HEK293T (cell line): ENCODE data around the gene C11orf68.

ENCODE experiments used
- ARNT ChIP-seq: fragments of 450-650 bp; IDR thresholded peaks from 2 replicates; pipeline ENCODE4 v1.6.1; 2017; ENCODE audit warnings: mild to moderate bottlenecking
- BHLHE40 ChIP-seq: fragments of 450-650 bp; IDR thresholded peaks from 2 replicates; pipeline ENCODE4 v1.6.1; 2016; ENCODE audit warnings: mild to moderate bottlenecking, moderate library complexity, borderline replicate concordance
- CTBP1 ChIP-seq: fragments of 450-650 bp; IDR thresholded peaks from 2 replicates; pipeline ENCODE4 v1.6.1; 2016; ENCODE audit warnings: borderline replicate concordance
- ELF4 ChIP-seq: fragments of 450-650 bp; IDR thresholded peaks from 2 replicates; pipeline ENCODE4 v1.6.1; 2017; ENCODE audit warnings: antibody characterized with exemption
- FOXK2 ChIP-seq: fragments of 450-650 bp; IDR thresholded peaks from 2 replicates; pipeline ENCODE4 v1.6.1; 2016; ENCODE audit warnings: mild to moderate bottlenecking
- FOXM1 ChIP-seq: fragments of 450-650 bp; IDR thresholded peaks from 2 replicates; pipeline ENCODE4 v1.6.1; 2017; ENCODE audit warnings: mild to moderate bottlenecking, borderline replicate concordance
- HDGF ChIP-seq: fragments of 450-650 bp; IDR thresholded peaks from 2 replicates; pipeline ENCODE4 v1.6.1; 2017; ENCODE audit warnings: antibody characterized with exemption, borderline replicate concordance
- L3MBTL2 ChIP-seq: fragments of 450-650 bp; conservative IDR thresholded peaks from 2 replicates; pipeline ENCODE4 v1.6.1; 2016; ENCODE audit warnings: mild to moderate bottlenecking
- LEF1 ChIP-seq: fragments of 450-650 bp; IDR thresholded peaks from 2 replicates; pipeline ENCODE4 v1.6.1; 2017; ENCODE audit warnings: mild to moderate bottlenecking, borderline replicate concordance
- NFRKB ChIP-seq: fragments of 450-650 bp; IDR thresholded peaks from 2 replicates; pipeline ENCODE4 v1.6.1; 2016; ENCODE audit warnings: mild to moderate bottlenecking, moderate library complexity
- SP1 ChIP-seq: fragments of 450-650 bp; IDR thresholded peaks from 2 replicates; pipeline ENCODE4 v1.6.1; 2017

- TF ChIP-seq HDGF (no peak), BHLHE40 (no peak), FOXM1 (no peak), ELF4 (no peak), FOXK2 (no peak), ARNT (no peak), SP1 (no peak), NFRKB (no peak), CTBP1 (no peak), L3MBTL2 (no peak), LEF1 (no peak)
Observed at GRCh38 chr11:65885808-65886536, 32.9 kb downstream of the C11orf68 start.
